NCI-H2171 treated with DMSO at 0.1 percent for 48 hours (cell line): ENCODE measurements around the gene MTFR1L.

ENCODE experiments used
- DNase-seq: peaks from one replicate; lab custom pipeline; 2025; lab: John Stamatoyannopoulos, UW

MTFR1L gene

DNA sequence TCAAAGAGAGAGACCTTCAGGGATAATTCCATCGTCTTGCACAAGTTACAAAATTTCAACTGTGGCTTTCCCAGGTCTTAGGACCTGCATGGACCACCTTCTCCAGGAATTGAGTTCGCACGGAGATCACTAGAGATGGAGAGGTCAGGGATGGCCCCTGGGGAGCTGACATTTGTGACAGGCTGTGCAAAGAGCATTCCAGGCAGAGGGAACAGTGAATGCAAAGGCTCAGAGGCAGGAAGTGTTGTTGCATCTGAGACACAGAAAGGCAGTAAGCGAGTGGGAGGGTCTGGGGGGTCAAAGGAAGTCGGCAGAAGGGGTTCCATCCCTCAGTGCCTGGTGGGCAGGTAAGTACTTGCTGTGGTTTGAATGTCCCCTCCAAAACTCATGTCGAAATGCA is 29.3 kb upstream of the MTFR1L start:
- DNase-seq: no peak

DNA sequence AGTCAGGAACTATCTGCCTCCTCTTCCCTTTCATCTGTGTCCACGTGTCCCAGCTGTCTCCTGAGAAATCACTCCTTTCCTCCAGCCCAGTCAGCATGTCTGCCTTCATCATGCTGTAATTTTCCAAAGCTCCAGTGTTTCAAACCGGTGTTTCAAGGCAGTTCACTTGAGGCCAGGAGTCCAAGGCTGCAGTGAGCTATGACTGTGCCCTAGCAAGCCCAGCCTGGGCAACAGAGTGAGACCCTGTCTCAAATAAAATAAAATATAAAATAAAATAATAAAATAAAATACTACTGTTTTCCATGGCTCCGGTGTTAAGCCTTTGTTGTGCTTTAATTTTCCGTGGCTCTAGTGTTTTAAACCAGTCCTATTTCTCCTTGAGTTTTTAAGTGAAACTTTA is 27.6 kb upstream of the MTFR1L start:
- DNase-seq: no peak

DNA sequence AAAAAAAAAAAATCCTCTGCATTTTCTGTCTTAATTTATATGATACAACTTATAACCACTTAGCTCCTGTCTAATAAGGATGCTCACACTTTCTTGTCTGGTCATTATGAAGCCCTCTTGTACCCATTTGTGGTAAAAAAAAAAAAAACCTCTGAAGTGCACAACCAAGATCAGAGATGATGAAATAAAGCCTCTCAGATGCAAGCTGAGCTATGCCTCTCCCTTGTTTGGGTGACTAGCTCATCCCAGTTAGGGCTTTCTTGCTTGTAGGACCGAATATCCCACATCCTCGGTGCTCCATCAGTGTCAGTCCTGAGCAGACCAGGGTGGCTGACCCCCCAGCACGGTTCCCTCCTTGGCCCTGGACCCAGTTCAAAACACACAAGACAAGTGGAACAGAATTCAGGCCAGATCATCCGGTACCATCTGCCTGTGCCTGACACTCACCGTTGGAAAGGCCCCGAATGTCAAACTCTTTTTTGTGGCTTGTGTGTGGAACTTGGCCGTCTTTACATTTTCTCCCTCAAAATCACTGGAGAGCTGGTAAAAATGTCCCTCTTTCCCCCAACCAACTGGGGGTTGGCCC is 26.1 kb upstream of the MTFR1L start:
- DNase-seq: no peak

DNA sequence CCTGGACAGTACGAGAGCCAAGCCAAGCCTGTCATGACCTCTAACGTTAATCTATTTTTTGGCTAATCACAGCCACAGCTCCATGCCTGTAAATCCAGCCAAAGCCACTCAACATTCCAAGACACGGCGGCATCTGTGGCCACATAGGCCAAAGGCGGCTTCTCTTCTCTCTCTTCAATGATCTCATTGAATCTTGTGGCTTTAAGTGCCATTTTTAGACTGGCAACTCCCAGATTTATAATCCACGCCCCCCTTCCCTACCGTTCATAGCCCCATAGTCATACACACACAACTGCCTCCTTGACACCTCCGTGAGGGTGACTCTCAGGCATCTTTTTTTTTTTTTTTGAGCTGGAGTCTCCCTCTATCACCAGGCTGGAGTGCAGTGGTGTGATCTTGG is 25.4 kb upstream of the MTFR1L start:
- no peak for DNase-seq

DNA sequence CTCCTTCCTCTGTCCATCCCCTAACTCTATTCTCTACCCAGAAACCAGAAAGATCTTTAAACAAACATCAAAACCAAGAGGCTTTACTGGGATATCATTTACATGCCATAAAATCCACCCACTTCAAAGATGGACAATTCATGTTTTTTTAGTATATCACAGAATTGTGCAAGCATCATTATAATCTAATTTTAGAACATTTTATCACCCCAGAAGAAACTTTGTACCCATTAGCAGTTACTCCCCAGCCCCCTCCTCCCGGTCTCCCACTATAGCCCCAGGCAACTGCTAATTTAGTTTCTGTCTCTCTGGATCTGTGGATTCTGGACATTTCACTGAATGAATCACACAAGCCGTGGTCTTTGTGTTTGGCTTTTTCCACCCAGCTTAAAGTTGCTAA is 24.5 kb upstream of the MTFR1L start:
- no peak for DNase-seq

DNA sequence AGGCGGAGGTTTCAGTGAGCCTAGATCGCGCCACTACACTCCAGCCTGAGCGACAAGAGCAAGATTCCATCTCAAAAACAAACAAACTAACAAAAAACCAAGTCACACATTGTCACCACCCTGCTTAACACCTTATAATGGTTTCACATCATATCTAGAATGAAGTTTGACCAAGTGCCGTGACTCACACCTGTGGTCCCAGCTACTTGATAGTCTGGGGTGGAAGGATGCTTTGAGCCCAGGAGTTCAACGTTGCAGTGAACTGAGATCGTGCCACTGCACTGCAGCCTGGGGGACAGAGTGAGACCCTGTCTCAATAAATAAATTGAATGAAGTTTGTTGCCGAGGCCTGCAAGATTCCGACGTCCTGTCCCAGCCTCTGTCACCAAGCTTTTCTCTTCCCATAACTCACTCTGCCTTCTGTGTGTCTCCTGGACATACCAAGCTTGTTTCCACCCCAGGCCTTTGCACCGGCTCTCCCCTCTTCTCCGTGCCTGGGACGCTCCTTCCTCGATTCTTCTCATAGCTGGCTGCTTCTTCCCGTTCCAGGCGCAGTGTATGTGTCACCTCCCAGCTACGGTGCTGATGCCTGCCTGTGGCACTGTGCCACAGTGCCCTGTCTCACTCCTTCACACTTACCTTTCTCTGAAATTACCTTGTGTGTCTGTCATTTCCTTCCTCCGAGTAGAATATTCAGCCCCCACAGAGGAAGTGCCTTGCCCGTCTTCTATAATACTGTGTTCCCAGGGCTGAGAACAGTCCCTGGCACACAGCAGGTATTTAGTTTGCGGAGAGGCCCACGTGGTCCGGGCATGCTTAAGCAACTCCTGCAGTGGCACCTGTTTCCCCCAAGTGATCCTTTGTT is 23.6 kb upstream of the MTFR1L start:
- DNase-seq: no peak

DNA sequence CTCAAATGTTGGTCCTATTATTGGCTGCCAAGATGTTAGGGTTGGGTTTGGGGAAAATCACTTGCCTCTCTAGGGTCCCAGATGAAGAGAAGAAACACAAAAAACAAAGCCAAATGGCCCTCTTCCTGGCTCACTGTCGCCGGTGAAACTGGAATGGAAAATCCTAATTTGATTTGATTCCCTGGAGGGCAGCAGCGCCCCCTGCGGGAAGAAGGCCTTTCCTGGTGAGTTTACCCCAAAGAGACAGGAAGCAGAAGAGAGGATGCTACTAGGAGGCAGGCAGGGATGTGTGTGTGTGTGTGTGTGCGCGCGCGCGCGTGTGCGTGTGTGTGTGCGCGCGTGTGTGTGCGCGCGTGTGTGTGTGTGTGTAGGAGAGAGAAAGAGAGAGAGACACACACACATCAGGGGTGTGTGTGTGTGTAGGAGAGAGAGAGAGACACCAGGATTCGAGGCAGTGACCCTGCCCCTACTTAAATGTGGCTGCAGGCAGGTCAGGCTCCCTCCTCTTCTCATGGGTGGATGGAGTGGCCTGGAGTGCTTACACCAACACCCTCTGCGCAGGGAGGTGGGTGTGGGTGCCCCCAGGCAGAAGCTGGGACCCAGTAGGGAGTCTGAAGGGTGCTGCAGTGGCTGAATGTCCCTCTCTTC is 22.8 kb upstream of the MTFR1L start:
- peak; percentile 97 for DNase-seq

DNA sequence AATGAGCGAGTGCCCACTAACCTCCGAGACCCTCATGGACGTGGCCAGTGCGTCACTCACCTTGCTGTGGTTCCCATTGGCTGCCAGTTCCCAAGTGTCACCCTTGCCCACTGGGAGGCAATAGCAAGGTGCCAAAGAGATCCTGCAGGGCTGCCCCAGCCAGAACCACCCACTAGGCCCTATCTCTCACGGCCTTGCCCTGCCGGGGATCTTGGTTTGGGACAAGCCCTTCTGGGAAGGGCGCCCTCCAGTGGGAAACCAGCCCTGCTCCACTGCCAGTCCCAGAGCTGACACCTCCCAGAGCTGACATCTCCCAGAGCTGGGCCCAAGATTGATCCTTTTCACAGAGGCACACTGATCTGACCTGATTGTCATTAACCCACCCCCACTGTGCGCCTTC is 21.8 kb upstream of the MTFR1L start:
- DNase-seq: no peak

DNA sequence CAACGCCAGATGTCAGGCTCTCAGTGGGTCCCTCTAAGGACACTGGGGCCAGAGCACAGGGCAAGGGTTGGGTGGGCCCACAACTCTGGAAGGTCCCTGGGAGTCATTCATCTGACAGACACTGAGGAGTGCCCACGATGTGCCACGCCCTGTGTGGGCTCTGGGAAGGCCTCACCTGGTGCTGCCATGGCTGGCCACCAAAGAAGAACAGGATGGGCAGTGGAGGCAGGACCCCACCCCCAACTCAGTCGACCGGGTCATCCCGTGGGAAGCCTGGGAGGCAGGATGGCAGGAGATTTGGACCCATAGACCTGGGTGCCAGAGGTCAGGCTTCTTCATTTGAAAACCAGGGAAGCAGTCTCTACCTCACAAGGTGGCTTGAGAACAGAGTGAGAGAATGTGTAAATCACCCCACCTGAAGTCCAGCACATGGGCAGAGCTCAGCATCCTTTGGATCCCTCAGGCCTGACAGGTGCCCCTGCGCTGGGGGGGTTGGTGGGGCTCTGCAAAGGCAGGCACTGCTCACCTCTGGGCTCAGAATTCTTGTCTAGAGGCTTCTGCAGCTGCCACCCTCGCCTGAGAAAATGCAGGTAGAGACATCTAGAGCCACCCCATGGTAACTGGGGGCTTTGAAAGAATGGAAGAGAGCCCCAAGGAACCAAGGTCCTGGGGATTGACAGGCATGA is 20.9 kb upstream of the MTFR1L start:
- no peak for DNase-seq

DNA sequence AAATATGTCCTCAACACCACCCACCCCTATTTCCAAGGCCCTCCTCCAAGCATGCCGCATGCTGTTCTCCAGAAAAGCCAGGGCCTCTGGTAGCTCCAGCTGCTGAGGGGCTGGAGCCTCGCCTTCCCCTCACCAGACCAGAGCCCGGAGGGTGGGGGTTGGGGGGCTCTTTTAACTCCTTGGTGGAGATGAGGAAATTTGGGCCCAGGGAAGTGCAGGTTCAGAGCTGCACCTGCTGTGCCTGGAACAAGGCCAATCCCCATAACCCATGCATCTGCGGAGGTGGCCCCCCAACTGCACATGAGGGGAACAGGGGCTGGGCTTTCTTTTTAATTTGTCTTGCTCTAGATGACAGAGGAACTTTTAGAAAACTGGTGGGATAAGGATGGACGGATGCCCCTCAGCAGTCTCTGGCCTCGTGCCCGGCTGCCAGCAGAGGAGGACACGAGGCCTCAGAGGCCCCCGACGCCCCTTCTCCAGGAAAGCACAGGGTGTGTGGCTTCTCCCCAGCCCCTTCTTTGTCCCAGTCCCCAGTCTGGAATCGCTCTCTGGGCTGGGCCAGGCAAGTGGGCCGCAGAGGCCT is 20.3 kb upstream of the MTFR1L start:
- DNase-seq: peak; percentile 37

DNA sequence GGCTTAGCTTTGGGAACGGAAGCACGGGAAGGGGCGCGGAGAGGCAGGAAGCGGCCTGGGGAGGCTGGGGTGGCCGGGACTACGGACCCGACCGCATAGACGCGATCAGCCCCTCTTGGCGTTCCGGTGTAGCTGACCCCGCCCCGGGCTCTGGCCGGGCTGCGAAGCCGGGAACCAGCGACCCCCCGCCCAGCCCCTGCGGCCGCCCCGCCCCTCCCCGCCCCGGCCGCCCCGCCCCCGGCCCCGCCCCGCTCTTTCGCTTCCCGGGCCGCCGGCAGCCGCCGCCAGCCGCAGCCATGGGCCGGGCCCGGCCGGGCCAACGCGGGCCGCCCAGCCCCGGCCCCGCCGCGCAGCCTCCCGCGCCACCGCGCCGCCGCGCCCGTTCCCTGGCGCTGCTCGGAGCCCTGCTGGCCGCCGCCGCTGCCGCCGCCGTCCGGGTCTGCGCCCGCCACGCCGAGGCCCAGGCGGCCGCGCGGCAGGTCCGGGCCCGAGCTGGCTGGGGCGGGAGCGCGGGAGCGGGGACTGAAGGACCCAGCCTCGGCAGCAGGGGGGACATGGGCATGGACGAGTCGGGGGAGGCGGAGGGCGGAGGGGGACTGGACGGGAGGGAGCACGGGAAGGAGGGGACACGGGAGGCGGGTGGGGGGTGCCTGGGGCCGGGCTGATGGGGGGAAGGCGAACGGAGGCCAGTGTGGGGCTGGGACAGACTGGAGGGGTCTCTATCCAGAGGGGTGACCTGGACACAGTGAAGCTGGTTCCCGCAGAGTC is 19.6 kb upstream of the MTFR1L start, which contains the start of gene SELENON:
SELENON (plus strand) TSS at position 259 of the 768 bp plus-strand sequence; CDS start at position 297, 38 bp downstream.
- DNase-seq: no peak

DNA sequence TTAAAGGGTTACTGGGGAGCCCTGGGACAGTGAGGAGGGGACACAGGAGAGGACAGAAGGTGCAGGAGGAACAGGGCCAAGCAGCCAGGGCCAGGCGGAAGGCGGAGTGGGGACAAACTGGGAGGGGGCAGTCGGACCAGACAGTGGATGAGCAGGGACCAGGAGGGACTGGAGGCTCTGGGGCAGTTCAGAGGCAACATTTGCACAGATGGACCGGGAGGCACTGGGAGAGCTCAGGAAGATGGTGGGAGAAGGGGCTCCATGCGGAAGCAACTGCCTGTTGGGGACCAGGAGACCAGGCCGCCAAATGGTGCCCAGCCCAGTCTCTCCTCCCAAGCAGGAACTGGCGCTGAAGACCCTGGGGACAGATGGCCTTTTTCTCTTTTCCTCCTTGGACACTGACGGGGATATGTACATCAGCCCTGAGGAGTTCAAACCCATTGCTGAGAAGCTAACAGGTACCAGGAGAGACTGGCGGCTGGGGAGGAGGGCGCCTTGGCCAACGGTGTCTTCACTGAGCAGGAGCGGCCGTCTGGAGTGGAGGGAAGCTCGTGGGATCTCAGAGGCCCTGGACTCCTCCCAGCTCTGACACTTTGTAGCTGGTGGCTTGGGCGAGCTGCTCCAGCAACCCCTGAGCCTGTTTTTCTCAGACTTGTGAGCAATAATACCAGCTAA is 18.9 kb upstream of the MTFR1L start:
- no peak for DNase-seq

DNA sequence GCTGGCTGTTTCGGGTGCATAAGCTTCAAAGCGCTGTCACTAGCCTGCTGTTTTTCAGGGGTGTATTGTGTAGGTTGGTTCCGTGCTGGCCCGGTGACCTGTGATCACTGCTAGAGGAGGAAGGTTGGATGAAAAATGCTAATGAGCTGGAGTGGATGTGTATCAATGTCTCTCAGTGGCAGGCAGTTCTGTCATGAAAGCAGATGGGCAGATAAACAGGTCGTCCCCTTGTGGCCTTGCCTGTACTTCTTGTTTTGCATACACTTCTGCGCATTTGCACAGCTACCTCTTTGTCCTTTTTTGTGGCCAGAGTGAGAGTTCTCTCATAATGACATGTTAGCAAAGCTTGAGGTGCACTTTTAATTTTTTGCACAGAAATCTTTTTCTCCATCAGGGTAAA is 16.8 kb upstream of the MTFR1L start:
- peak; percentile 70 for DNase-seq

DNA sequence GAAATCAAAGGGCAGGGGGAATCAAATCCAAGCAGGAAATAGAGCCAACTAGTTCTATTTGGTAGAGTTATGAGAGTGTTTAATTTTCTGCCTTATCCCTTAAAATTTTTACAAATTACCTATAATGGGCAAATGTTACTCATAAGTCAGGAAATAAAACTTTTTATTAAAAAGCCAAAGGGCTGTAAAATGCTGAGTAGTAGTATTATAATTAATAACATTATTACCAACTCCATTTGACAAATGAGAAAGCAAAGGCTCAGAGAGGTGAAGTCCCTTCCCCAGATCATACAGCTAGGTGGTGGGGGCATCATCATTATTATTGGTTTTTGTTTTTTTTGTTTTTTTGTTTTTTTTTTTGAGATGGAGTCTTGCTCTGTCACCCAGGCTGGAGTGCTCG is 16.4 kb upstream of the MTFR1L start:
- no peak for DNase-seq

DNA sequence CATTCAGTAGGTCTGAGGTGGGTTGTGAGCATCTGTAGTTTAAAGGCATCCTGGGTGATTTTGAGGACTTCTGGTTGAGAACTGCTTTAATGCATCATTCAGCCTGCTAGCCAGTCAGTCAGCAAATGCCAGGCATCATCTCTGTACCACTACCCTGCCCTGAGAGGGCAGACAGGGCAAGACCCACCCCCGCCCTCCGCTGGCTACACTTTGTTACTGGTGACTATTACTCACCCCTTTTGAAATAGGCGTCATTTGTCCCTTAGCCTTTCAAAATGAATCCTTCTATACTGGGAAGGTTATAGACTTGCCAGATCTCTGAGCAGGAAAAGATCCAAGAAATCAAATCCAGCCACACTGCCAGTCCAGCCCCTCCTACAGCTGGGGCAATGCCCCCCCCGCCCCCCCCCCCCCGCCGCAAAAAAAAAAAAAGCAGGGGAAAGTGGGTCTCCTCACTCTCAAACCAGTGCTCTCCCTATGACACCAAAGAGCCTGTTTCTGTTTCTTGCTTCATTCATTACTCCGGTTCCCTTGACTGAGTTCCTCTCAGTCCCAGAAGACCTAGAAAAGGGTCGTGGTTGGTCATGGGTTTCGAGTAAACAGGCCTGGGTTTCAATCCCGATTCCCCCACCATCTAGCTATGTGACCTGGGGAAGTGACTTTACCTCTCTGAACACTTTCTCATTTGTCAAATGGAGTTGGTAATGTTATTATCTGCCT is 15.3 kb upstream of the MTFR1L start:
- DNase-seq: no peak

DNA sequence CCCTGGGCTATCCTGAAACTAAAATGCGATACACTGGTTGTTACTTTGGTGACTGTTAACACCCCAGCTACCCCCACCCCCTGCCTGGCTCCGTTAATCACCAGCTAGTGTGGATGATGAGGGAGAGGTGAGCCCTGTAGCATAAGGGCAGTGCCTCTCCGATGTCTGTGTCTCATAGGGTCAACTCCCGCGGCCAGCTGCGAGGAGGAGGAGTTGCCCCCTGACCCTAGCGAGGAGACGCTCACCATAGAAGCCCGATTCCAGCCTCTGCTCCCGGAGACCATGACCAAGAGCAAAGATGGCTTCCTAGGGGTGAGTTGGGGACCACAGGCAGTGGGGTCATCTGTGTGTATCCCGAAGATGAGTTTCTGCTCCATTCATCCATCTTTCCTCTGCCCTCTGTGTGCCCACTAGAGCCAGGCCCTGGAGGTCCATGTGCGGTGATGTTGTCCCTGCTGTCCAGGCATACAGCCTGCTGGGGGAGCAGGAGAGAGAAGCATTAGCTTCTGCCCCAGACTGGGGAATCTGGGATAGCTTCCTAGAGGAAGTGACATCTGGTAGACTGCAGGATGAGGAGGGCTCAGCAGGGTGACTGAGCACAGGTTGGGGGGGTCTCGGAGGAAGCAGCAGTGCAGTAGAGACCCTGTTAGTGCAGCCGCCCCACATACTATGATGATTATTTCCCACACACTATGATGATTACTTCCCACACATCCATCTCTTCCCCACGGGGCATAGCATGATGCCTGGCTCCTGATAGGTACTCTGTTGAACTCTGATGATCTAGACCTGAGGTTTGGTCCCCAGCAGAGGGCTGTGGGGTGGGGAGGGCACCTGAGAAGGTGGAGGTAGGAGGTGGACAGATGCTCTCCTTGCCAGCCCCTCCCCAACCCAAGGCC is 14.5 kb upstream of the MTFR1L start:
- no peak for DNase-seq

DNA sequence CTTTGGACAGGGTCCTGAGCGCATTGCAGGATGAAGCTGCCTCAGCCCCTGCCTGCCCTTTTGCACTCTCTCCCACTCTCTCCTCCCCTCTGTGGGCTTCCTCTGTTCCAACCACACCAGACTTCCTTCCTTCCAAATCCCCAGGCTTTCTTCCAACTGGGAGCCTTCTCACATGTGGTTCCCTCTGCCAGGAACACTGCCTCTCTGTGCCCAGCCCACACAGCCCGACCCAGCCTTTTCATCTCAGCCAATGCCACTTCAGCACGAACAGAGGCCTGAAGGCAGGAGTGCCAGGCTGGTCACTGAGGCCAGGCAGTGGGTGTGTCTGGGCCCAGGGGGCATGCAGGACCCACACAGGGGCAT is 13.9 kb upstream of the MTFR1L start:
- no peak for DNase-seq

DNA sequence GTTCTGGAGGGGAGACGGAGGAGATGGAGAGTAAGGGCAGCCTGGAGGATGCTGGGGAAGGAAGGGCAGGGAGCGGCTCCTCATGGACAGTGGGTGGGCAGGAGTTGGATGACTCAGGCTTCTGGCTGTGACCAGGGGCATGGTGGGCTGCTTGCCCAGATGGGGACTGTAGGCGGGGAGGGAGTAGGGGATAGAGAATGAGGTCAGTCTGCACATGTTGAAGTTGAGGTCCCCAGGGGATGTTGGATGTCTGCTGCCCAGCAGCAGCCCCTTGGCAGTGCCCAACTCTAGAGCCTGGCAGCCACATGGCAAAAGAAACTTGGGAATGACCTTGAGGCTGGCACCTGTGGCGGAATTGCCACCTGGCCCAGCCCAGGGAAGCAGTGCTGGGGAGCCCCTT is 13.3 kb upstream of the MTFR1L start:
- DNase-seq: no peak
